Prostate gland (tissue), 2 donors: ENCODE data around the gene ZIM2. TPM values are rescaled to one million over a fixed set of nuclear protein-coding genes. Genes with fewer than 3 reads are reported as not detected.

Experiments used
- DNase-seq: peaks from one replicate; pipeline ENCODE4 v3.0.0-alpha.2; 2019; ENCODE audit warnings: low spot score
- H3K27ac ChIP-seq, 2 donors: fragments of 200-600 bp; sonication (generic); 2 replicates each; pipeline ENCODE4 v1.5.1; 2017 to 2019
- H3K27me3 ChIP-seq: fragments of 200-600 bp; sonication (generic); replicated peaks from 2 replicates; pipeline ENCODE4 v1.5.1; 2019; ENCODE audit not compliant: insufficient read depth
- H3K36me3 ChIP-seq, 2 donors: fragments of 200-600 bp; sonication (generic); 1 replicate in 1 of 2; 2 replicates in 1 of 2; pipeline versions ENCODE4 v1.5.1 to v1.8.1; 2017 to 2019
- H3K4me1 ChIP-seq: fragments of 200-600 bp; sonication (generic); replicated peaks from 2 replicates; pipeline ENCODE4 v1.5.1; 2019
- H3K4me3 ChIP-seq, 2 donors: fragments of 200-600 bp; sonication (generic); 2 replicates each; pipeline ENCODE4 v1.5.1; 2017 to 2019
- H3K9me3 ChIP-seq: fragments of 200-600 bp; sonication (generic); 2 replicates; pipeline ENCODE4 v1.5.1; 2017
- POLR2A ChIP-seq: fragments of 450-650 bp; IDR thresholded peaks from one replicate; pipeline ENCODE4 v1.6.1; 2016; ENCODE audit warnings: antibody characterized with exemption, mild to moderate bottlenecking
- POLR2AphosphoS5 ChIP-seq: sonication (generic); formaldehyde crosslinking; IDR thresholded peaks from one replicate; pipeline ENCODE4 v1.6.1; 2017; ENCODE audit warnings: antibody characterized with exemption
- WGBS: methylation state at CpG from one replicate; pipeline ENCODE4 v1.1.5; 2018; 5-methylcytosine and 5-hydroxymethylcytosine counted together
- intact Hi-C: fragments of 100-400 bp; cut with DNase I; formaldehyde crosslinking; loops from one replicate; pipeline ENCODE4 v1.14.2; 2022
- total RNA-seq, 2 donors: library from RNA; depleted of rRNA; stranded (reverse); fragments of >200 nt; gene quantifications; one replicate each; pipeline ENCODE4 v1.1.0, GENCODE V29; 2016
- TF ChIP-seq, protein P1 (sequence below), 4 experiments: fragments of 200-600 bp in 2 of 4; fragments of 450-650 bp in 2 of 4; sonication (generic) in 2 of 4; IDR thresholded peaks; 1 replicate in 3 of 4; 2 replicates in 1 of 4; pipeline ENCODE4 v1.5.1; 2016 to 2019; ENCODE audit warnings: antibody characterized with exemption in 4 of 4, mild to moderate bottlenecking in 2 of 4, moderate library complexity in 2 of 4

ZIM2 gene
- total RNA-seq, 2 donors from 2014 or later: 0.64 to 5.2 TPM

DNA sequence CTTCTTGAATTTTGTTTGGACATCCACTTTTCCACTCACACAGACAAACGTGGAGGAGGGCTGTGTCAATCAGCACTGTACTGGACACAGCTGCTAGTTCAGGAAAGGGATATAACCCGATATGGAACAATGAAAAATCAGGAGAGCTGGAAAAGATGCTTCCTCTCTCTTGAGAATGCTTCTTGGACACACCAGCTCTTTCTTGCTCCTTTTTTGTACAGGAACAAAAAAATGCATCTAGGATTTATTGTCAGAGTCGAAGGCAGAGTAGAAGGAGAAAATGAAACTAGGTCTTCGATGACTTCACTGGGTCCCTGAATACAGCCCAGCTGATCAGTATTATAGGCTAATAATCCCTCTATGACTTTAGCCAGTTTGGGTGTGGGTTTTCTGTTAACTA is 62.2 kb downstream of the ZIM2 start:
- Histone ChIP-seq H3K27me3 (no peaks in the 10 kb centered on the region), H3K4me1 (no peaks in the 10 kb centered on the region), H3K9me3 (no peaks in the 10 kb centered on the region), H3K4me3 (no peak overlapping the region), H3K36me3 (no peaks in the 10 kb centered on the region), H3K27ac (no peak overlapping the region)
- intact Hi-C loops: no loop called here
- DNase-seq: no peak
- WGBS: 89% methylated on average over 4 of the region's 4 CpGs
- TF ChIP-seq POLR2A (no peak), POLR2AphosphoS5 (no peak)
- TF ChIP-seq, protein P1, sequence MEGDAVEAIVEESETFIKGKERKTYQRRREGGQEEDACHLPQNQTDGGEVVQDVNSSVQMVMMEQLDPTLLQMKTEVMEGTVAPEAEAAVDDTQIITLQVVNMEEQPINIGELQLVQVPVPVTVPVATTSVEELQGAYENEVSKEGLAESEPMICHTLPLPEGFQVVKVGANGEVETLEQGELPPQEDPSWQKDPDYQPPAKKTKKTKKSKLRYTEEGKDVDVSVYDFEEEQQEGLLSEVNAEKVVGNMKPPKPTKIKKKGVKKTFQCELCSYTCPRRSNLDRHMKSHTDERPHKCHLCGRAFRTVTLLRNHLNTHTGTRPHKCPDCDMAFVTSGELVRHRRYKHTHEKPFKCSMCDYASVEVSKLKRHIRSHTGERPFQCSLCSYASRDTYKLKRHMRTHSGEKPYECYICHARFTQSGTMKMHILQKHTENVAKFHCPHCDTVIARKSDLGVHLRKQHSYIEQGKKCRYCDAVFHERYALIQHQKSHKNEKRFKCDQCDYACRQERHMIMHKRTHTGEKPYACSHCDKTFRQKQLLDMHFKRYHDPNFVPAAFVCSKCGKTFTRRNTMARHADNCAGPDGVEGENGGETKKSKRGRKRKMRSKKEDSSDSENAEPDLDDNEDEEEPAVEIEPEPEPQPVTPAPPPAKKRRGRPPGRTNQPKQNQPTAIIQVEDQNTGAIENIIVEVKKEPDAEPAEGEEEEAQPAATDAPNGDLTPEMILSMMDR (IDR thresholded peaks at IDR 0.05): no peak

GRCh38 chr19:56769650-56770049 is 70.9 kb downstream of the ZIM2 start:
- Histone ChIP-seq H3K27ac (no peak overlapping the region), H3K9me3 (no peaks in the 10 kb centered on the region), H3K4me3 (no peak overlapping the region), H3K4me1 (no peaks in the 10 kb centered on the region), H3K36me3 (no peaks in the 10 kb centered on the region), H3K27me3 (no peaks in the 10 kb centered on the region)
- intact Hi-C loops: no loop called here
- TF ChIP-seq POLR2A: no peak
- TF ChIP-seq, protein P1 (IDR thresholded peaks at IDR 0.05): no peak
- TF ChIP-seq POLR2AphosphoS5: no peak
- 98% methylated on average over 4 of the region's 4 CpGs for WGBS
- no peak for DNase-seq

DNA sequence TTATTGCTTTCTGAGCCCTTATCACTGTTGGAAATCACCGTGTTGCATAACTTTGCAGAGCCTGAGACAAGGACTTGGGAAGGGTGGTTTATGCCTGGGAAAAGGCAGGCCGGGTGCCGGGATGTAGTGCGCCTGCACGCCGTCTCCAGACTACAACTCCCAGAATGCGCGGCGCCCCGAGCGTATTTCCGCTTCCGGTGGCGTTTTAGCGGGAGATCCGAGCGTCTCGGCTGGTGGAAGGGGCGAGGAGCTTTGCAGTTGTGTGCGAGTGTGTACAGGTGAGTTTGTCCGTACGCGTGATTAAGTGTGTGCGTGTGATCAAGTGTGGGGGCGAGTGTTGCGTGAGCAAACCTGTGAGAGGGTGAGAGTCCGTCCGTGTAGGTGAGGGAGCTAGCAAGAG is 75.4 kb downstream of the ZIM2 start:
- DNase-seq: peak; percentile 29
- H3K27me3 ChIP-seq: no peaks in the 10 kb centered on the region
- no peaks in the 10 kb centered on the region for H3K4me1 ChIP-seq
- H3K4me3 ChIP-seq: peak overlapping the region; percentile 11 to 28
- H3K36me3 ChIP-seq: no peaks in the 10 kb centered on the region
- H3K27ac ChIP-seq: no peak overlapping the region
- WGBS: 2% methylated on average over 28 of the region's 28 CpGs
- intact Hi-C loops: no loop called here
- H3K9me3 ChIP-seq: no peaks in the 10 kb centered on the region
- TF ChIP-seq, protein P1 (IDR thresholded peaks at IDR 0.05): no peak
- peak; percentile 65 for TF ChIP-seq POLR2AphosphoS5

GRCh38 chr19:56764196-56764695 is 76.3 kb downstream of the ZIM2 start:
- H3K36me3 ChIP-seq: no peaks in the 10 kb centered on the region
- 54% methylated on average over 1 of the region's 1 CpG for WGBS
- TF ChIP-seq, protein P1 (IDR thresholded peaks at IDR 0.05): no peak
- no peak for TF ChIP-seq POLR2AphosphoS5
- no peak for TF ChIP-seq POLR2A
- no peak overlapping the region for H3K4me3 ChIP-seq
- H3K9me3 ChIP-seq: no peaks in the 10 kb centered on the region
- DNase-seq: no peak
- H3K27me3 ChIP-seq: no peaks in the 10 kb centered on the region
- no peak overlapping the region for H3K27ac ChIP-seq
- intact Hi-C loops: no loop called here
- no peaks in the 10 kb centered on the region for H3K4me1 ChIP-seq

DNA sequence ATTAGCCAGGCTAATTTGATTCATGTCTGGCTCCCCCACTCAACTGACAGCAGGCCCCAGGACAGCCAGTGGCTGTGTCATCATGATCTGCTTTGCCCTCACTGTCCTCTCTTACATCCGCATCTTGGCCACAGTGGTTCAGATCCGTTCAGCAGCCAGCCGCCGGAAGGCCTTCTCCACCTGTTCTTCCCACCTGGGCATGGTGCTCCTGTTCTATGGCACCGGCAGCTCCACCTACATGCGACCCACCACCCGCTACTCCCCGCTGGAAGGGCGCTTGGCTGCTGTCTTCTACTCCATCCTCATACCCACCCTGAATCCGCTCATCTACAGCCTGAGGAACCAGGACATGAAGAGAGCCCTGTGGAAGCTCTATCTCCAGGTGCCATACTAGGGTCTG is 79.7 kb downstream of the ZIM2 start:
- no peaks in the 10 kb centered on the region for H3K27me3 ChIP-seq
- no peak overlapping the region for H3K27ac ChIP-seq
- no peaks in the 10 kb centered on the region for H3K9me3 ChIP-seq
- DNase-seq: no peak
- 95% methylated on average over 10 of the region's 10 CpGs for WGBS
- TF ChIP-seq POLR2AphosphoS5 (no peak), POLR2A (no peak)
- TF ChIP-seq, protein P1 (IDR thresholded peaks at IDR 0.05): no peak
- H3K4me1 ChIP-seq: no peaks in the 10 kb centered on the region
- H3K4me3 ChIP-seq: no peak overlapping the region
- intact Hi-C loops: no loop called here
- no peaks in the 10 kb centered on the region for H3K36me3 ChIP-seq
